DOHH2 (cell line): Measurements from ENCODE around the gene USP6NL.

Experiments used
- H3F3A ChIP-seq: fragments of 200-600 bp; sonication (generic), shearing (Covaris generic); 2 replicates; pipeline ENCODE4 v1.6.0; 2016; ENCODE audit warnings: antibody characterized with exemption, mild to moderate bottlenecking; ENCODE audit not compliant: control insufficient read depth, insufficient read depth
- H3K27ac ChIP-seq: fragments of 200-600 bp; sonication (generic); 2 replicates; pipeline ENCODE4 v1.5.1; 2014; ENCODE audit warnings: low read depth, mild to moderate bottlenecking, low read length, moderate library complexity
- H3K27me3 ChIP-seq: fragments of 200-600 bp; sonication (generic); 2 replicates; pipeline ENCODE4 v1.6.1; 2014; ENCODE audit warnings: mild to moderate bottlenecking, low read length, mixed read lengths; ENCODE audit not compliant: control insufficient read depth
- H3K36me3 ChIP-seq: fragments of 200-600 bp; sonication (generic); 2 replicates; pipeline ENCODE4 v1.6.1; 2014; ENCODE audit warnings: mild to moderate bottlenecking, low read length, moderate library complexity, mixed read lengths; ENCODE audit not compliant: control insufficient read depth
- H3K4me1 ChIP-seq: fragments of 200-600 bp; sonication (generic); 2 replicates; pipeline ENCODE4 v1.6.1; 2014; ENCODE audit warnings: mild to moderate bottlenecking, low read length, mixed read lengths; ENCODE audit not compliant: control insufficient read depth
- H3K4me2 ChIP-seq: fragments of 200-600 bp; sonication (generic); 2 replicates; pipeline ENCODE4 v1.6.0; 2014; ENCODE audit warnings: mild to moderate bottlenecking, low read length, moderate library complexity
- H3K4me3 ChIP-seq: fragments of 200-600 bp; sonication (generic); 2 replicates; pipeline ENCODE4 v1.5.1; 2014; ENCODE audit warnings: mild to moderate bottlenecking, low read length, mixed read lengths
- H3K79me2 ChIP-seq: fragments of 200-600 bp; sonication (generic); 2 replicates; pipeline ENCODE4 v1.6.1; 2014; ENCODE audit warnings: mild to moderate bottlenecking, low read length, mixed read lengths; ENCODE audit not compliant: control insufficient read depth
- H3K9me2 ChIP-seq: fragments of 200-600 bp; sonication (generic); replicated peaks from 2 replicates; pipeline ENCODE4 v1.6.1; 2014; ENCODE audit warnings: mild to moderate bottlenecking, low read length, mixed read lengths; ENCODE audit not compliant: control insufficient read depth
- H3K9me3 ChIP-seq: fragments of 200-600 bp; sonication (generic); 2 replicates; pipeline ENCODE4 v1.6.1; 2014; ENCODE audit warnings: antibody characterized with exemption, low read length, mixed read lengths; ENCODE audit not compliant: control insufficient read depth, insufficient read depth
- H4K20me1 ChIP-seq: fragments of 200-600 bp; sonication (generic); 2 replicates; pipeline ENCODE4 v1.6.0; 2014; ENCODE audit warnings: low read depth, mild to moderate bottlenecking, antibody characterized with exemption, low read length, moderate library complexity; ENCODE audit not compliant: control insufficient read depth, insufficient read depth
- CTCF ChIP-seq: fragments of 200-600 bp; sonication (generic); IDR thresholded peaks from one replicate; pipeline ENCODE4 v1.5.1; 2014; ENCODE audit warnings: antibody characterized with exemption, mild to moderate bottlenecking, low read depth, low read length; ENCODE audit not compliant: poor library complexity, severe bottlenecking
- EZH2phosphoT487 ChIP-seq: fragments of 200-600 bp; sonication (generic); IDR thresholded peaks from 2 replicates; pipeline ENCODE4 v1.6.1; 2017; ENCODE audit warnings: borderline replicate concordance, mild to moderate bottlenecking, antibody characterized with exemption, low read length, moderate library complexity, mixed read lengths

USP6NL gene

GRCh38 chr10:11654659-11655058, 43.2 kb upstream of the USP6NL start:
- no peaks in the 10 kb centered on the region for H3K36me3 ChIP-seq
- H4K20me1 ChIP-seq: no peaks in the 10 kb centered on the region
- H3K79me2 ChIP-seq: no peaks in the 10 kb centered on the region
- no peak overlapping the region for H3K27ac ChIP-seq
- peaks cover 7% of the 10 kb centered on the region for H3F3A ChIP-seq
- H3K4me1 ChIP-seq: peaks cover 23% of the 10 kb centered on the region
- no peaks in the 10 kb centered on the region for H3K9me3 ChIP-seq
- no peaks in the 10 kb centered on the region for H3K9me2 ChIP-seq
- no peaks in the 10 kb centered on the region for H3K27me3 ChIP-seq
- TF ChIP-seq EZH2phosphoT487 (no peak), CTCF (no peak)
- H3K4me2 ChIP-seq: no peak overlapping the region
- no peak overlapping the region for H3K4me3 ChIP-seq

DNA sequence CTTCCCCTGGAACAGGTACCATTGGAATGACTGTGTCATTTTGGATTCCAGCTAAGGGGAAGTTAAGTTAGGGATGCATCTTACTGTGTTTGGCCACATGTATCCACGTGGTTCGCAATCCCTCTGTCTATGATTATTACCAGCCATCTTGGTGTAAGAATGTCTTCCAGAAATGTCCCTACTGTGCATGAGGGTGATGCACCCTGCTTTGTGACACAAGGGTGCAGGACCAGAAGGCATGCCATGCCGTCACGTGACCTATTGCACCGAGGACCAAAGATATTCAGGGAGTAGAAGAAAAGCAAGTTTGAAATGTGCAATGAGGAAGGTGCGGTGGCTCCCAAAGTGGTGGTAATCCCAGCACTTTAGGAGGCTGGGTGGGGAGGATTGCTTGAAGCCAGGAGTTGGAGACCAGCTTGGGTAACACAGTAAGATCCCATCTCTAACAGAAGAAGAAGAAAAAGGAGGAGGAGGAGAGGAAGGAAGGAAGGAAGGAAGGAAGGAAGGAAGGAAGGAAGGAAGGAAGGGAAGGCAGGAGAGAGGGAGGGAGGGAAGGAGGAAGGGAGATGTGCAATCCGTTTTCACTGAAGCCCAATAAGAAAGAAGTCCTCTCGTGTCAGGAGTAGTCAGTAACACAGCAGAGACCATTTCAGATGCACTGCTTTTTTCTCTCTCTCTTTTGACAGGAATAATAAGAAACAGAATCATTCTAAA, 42.5 kb upstream of the USP6NL start:
- no peaks in the 10 kb centered on the region for H3K79me2 ChIP-seq
- H3K9me3 ChIP-seq: no peaks in the 10 kb centered on the region
- TF ChIP-seq EZH2phosphoT487: no peak
- TF ChIP-seq CTCF: no peak

GRCh38 chr10:11647676-11648075, 36.2 kb upstream of the USP6NL start:
- H3F3A ChIP-seq: peaks cover 7% of the 10 kb centered on the region
- H3K9me3 ChIP-seq: no peaks in the 10 kb centered on the region
- no peak overlapping the region for H3K27ac ChIP-seq
- no peaks in the 10 kb centered on the region for H4K20me1 ChIP-seq
- peaks cover 42% of the 10 kb centered on the region for H3K4me1 ChIP-seq
- no peak overlapping the region for H3K4me3 ChIP-seq
- no peaks in the 10 kb centered on the region for H3K9me2 ChIP-seq
- H3K4me2 ChIP-seq: no peak overlapping the region
- no peaks in the 10 kb centered on the region for H3K79me2 ChIP-seq
- H3K36me3 ChIP-seq: no peaks in the 10 kb centered on the region
- no peaks in the 10 kb centered on the region for H3K27me3 ChIP-seq
- no peak for TF ChIP-seq CTCF
- TF ChIP-seq EZH2phosphoT487: no peak

More for the DNA sequence above, 42.5 kb upstream of the USP6NL start:
- peaks cover 30% of the 10 kb centered on the region for H3K4me1 ChIP-seq
- no peaks in the 10 kb centered on the region for H3K27me3 ChIP-seq
- peaks cover 6% of the 10 kb centered on the region; the same call in 1 of the 2 replicates for H3F3A ChIP-seq
- H3K4me2 ChIP-seq: no peak overlapping the region
- no peaks in the 10 kb centered on the region for H3K9me2 ChIP-seq
- no peaks in the 10 kb centered on the region for H4K20me1 ChIP-seq
- no peak overlapping the region for H3K27ac ChIP-seq
- H3K36me3 ChIP-seq: no peaks in the 10 kb centered on the region
- no peak overlapping the region for H3K4me3 ChIP-seq
